ENCODE data around the gene MAPK11.

The MAPK11 gene

DNA sequence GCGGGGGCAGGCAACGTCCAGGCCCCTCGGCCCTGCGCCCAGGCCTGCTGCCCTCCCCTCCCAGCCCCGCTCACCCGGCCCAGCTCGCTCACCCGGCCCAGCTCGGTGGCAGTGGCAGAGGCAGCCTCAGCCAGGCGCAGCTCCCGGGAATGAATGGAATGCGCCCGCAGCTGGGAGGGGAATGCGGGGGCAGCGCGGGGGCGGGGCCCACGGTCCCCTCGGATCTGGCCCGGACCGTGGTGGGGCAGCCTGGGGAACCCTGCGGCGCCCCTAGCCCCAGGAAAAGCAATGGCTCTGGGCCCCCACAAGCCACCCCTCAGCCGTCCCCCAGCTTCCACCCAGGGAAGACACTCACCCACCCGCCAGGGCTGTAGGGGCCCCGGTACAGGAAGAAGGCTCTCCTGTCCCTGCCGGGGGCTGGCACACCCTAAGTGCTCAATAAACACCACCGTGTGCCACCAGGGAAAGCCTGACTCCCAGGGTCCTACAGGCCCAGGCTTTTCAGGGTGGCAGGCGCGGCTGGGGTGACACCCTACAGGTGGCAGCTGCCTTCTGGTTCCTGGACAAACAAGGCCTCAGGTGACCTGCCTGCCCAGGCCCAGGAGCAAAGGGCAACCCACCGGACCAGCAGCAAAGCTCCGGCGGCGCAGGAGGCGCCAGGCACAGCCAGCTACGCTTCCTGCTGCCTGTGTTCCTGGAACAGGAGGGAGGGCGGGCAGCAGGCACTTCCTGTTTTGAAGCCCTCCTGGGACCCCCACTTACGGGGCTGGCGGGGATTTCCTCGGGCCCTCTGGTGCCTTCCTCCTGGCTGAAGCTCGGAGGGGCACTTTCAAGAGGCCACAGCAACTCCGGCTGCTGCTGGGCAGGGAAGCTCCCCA, 23.5 kb upstream of the MAPK11 start:
- peak; percentile 93 for DNase-seq (ENCODE audit: low spot score)

DNA sequence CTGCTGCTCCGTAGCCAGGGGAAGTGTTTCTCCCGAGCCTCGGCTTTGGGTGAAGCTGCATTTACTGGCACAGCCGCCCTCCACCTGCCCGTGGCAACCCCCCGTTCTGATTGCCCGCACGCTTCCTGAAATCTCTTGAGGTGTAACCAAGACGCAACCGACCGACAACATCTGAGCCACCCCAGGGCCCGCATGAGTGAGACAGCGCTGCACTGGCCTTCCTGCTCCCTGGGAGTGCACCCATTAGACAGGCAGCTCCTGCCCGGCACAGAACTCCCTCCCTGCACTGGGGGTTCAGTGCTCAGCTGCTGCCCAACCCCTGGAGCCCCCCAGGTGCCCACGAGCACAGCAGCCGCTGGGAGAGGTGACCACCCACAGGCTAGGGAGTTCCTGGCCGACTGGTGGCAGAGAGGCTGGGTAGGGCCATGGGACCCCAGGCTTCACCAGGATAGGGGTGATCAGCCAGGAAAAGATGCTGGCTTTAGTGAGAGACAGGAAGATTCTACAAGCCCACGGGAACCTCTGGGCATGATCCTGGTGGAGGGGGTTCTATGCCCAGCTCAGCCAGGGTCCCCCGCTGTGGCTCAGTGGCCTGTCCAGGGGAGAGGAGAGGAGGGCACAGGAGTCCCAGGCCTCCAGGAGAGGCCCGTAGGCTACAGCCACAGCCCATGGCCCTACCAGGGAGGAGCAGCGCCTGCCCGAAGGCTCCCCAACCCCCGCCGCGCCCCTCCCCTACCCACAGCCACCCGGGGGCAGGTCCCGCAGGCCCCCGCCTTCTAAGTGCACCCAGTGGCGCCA, 22.7 kb upstream of the MAPK11 start:
- DNase-seq (ENCODE audit: low spot score): no peak

DNA sequence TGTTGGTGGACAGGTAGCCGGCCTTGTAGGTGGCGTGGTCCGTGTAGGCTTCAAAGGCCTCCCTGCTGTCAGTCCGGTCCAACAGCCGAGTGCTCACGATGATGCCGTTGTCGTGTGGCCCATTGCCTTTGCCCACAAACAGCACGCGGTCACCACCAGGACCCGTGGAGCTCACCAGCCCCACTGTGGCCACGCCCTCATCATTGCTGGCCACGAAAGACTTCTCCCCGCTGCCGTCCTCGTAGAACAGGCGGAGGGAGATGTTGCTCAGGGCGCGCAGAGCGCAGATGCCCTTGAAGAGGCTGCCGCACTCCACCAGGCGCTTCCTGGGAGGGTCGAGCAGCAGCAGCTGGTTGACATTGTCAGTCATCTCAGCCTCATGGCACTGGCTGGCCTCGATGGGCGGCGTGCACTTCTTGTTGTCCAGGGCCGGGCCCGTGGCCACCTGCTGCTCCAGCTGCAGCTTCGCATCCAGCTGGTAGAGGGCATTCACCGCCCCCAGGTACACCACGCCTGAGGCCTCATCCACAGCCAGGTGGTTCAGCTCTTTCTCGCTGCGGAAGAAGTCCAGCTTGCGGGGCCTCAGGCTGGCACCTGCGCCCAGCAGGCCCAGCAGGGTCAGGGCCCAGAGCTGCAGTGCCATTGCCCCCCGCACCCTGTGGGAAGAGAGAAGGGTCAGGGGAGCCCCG, 19.9 kb upstream of the MAPK11 start:
- DNase-seq (ENCODE audit: low spot score): no peak

DNA sequence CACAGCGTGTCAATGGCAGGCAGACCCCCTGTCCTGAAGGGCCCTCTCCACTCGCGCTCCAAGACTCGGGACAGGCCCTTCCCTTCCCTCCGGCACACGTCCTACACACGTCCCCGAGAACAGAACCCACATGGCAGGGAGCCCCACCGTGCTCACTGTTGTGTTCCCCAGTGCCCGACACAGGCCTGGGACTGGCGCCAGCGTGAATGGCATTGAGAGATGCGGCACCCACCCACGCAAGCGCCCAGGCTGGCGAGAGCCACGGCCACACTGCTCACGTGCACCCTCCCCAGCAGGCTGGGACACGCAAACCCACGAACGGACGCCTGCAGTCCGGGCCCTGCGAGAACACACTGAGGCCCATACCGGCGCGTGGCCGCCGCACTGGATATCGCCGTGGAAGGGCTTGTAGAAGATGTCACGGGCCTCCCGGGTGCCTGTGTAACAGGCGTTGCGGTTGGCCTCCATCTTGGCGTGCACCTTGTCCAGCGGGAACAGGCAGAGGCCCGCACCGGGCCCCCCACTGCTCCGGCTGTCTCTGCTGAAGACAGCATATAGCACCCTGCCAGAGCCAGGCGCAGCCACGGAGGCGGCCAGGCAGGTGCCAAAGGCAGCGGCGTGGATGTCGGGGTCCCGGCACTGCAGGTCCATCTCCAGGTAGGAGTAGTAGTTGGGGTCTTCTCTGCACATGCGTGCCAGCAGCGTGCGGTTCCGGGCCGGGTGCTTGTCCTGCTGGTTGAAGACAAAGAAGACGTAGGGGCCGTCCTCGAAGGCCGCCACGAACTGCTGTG, 19.2 kb upstream of the MAPK11 start:
- DNase-seq (ENCODE audit: low spot score): no peak

DNA sequence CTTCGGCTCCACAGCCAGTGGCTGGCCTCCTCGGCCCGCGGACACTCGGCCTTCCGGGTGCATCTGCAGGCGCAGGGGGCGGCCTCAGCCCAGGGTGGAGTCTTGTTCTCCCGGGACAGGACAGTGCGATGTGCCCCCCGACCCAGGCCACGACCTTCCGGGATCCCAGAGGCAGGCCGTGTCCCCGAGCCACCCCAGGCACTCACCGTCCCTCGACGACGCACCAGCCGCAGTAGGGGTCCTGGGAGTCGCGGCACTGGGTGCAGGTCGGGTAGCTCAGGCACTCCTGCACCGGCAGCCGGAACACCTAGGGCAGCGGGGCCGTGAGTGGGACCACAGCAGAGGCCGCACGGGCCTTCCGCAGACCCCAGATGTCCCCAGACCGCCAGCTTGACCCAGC, 17.6 kb upstream of the MAPK11 start:
- DNase-seq (ENCODE audit: low spot score): no peak

DNA sequence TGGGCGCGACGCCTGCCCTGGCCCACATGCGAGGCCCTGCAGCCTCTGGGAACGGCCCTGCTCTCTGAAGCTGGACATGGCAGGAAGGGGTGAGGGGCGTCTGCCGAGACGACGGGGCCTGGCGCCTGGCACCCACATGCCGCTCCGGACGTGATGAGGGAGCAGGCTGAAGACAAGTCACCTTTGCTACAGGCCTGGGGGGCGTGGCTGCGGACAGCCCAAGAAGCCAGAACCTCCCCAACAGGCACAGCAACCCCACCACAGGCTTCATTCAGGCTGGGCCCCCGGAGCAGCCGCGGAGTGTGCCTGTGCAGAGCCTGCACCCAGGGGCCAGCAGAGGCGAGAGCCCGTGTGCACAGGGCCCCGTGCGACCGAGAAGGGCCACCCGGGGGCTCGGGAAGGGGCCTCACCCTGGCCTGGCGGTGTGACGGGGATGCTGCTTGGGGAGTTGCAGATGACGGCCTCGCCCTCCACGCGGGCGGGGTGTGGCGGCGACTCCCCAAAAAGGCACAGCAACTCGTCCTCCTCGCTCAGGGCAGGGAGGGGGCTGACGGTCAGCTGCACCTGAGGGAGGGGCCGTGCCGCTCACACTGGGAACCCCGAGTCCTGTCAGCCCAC, 16.6 kb upstream of the MAPK11 start:
- DNase-seq (ENCODE audit: low spot score): no peak

DNA sequence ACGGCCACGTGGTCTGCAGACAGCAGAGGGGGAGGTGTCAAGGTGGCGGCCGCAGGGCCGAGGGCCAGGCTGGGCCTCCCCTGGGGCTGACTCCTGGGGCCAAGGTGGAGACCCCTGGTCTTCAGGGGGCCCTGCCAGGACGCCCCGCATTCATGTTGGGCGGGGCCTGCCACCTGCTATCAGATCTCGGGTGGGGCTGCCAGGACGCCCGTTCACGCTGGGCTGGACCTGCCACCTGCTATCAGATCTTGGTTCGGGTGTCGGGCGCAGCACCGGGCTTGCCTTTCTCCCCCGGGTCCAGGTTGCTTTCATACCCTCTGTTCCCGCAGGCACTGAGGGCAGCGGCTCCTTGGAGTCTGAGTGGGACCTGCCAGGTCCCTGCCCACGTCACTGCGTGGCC, 16.1 kb upstream of the MAPK11 start:
- DNase-seq (ENCODE audit: low spot score): no peak

DNA sequence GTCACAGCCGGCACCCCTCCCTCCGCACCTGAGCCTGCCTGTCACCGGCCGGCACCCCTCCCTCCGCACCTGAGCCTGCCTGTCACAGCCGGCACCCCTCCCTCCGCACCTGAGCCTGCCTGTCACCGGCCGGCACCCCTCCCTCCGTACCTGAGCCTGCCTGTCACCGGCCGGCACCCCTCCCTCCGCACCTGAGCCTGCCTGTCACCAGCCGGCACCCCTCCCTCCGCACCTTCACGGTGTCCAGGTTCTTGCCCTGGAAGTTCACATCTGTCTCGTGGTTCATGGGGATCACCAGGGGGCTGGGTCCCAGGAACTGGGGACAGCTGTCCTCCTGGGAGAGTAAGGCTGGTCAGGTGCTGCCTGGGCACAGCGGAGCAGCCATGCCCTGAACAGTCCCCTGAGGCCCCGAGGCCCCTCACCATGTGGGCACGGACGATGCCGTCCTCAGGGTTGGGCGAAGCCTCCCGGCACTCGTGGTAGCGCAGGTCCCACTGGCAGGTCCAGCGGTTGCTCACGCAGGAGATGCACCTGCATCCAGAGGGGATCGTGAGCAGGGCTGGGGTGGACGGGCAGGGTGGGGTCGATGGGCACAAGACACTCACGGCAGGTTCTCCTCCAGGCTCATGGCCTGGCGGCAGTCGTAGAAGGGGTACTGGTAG, 15.5 kb upstream of the MAPK11 start:
- no peak for DNase-seq (ENCODE audit: low spot score)

DNA sequence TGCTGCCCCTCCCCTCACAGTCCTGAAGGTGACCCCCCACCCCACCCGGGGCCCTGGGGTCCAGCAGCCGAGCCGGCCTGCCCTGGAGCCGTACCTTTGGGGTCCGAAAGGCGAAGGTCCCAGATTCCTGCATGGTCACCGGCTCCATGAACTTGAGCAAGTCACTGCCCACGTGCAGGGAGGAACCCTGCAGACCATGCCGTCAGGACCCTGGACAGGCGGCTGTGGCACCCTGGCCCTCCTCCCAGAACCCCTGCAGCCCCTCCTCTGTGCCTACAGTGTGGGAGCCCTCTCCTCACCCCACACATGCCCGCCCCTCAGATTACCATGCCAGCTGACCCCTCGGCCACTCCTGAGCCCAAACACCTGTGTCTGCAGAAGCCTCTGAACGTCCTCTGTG, 14.3 kb upstream of the MAPK11 start:
- DNase-seq (ENCODE audit: low spot score): no peak

DNA sequence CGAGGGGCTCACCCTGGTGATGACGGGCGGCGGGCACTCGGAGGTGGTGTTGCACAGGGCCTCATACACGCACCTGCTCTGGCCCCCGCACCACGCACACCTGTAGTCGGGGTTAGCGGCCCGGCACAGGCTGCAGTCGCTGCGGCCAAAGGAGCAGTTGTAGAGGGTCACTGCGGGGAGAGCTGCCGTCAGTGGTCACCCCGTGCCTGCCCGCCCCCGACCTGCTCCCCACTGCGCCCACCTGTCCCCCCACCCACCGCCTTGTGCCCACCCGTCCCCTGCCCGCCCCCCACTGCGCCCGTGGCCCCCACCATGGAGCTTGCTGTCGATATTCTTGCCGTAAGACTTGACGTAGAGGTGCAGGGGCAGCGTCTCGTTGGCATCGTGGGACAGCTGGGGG, 13.6 kb upstream of the MAPK11 start:
- no peak for DNase-seq (ENCODE audit: low spot score)

DNA sequence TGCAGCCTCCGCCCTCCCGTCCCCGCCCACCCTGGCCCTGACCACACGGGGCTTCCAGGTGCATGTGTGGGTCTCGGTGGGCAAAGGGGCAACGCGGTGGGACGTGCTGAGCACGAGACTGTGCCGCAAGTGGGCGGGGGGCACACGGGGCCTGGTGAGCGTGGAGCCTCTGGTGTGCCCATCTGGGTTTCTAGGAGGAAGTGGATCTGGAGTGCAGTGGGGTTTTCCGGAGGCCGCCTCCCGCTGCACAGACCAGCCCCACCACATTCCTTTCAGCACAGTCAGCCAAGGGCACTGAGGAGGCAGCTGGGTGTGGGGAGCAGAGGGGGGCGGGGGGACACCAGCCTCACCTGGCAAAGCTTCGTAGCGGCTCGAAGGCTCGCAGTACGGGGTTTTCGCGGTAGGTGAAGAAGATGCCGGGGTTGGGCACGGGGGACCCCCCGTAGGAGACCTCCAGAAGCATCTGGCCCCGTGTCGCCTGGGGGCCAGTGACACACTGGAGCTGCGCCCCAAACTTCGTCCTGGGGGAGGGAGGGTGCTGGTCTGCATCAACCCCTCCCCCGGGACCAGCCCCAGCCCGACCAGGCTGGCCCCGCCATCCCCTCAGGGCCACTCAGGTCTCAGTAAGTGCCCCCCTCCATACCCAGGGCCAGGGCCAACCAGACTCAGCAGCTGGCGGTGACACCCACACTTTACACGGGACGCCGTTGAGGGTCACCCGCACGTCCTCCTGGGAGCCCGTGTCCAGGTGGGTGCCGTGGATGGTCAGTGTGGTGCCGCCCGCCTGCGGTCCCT, 12.4 kb upstream of the MAPK11 start:
- peak; percentile 87 for DNase-seq (ENCODE audit: low spot score)

DNA sequence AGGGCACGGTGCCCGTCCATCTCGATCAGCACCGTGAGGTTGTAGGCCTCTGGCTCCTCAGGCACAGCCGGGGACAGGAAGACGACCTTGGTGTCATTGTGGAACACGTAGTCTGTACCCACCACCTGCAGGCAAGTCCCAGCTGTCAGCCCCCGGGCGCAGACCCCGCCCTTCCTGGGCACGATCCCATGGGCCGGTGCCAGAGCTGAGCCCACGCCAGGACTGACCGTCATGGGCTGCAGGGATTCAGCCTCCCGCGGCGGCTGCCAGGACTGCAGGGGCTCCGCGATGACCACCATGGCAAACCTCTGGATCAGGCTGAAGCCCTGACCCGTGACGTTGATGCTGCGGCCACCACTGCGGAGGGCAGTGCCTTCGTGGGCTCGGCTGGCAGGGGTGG, 11.8 kb upstream of the MAPK11 start:
- no peak for DNase-seq (ENCODE audit: low spot score)

DNA sequence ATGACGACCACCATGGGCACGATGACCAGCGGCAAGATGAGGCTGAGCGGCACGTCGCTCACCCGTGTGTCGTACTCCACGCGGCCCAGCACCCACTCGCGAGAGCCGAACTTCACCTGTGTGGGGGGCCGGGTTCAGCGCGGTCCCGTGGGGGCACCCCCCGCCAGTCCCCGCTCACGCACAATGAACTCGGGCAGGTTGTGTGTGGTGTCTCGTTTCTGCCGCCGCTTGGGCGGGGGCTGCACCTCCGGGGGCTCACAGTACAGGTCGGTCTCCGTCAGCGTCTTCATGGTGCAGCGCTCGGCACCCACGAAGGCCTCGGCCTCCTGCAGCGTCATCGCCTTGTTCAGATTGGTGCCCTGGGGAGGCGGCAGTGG, 11.2 kb upstream of the MAPK11 start:
- no peak for DNase-seq (ENCODE audit: low spot score)

DNA sequence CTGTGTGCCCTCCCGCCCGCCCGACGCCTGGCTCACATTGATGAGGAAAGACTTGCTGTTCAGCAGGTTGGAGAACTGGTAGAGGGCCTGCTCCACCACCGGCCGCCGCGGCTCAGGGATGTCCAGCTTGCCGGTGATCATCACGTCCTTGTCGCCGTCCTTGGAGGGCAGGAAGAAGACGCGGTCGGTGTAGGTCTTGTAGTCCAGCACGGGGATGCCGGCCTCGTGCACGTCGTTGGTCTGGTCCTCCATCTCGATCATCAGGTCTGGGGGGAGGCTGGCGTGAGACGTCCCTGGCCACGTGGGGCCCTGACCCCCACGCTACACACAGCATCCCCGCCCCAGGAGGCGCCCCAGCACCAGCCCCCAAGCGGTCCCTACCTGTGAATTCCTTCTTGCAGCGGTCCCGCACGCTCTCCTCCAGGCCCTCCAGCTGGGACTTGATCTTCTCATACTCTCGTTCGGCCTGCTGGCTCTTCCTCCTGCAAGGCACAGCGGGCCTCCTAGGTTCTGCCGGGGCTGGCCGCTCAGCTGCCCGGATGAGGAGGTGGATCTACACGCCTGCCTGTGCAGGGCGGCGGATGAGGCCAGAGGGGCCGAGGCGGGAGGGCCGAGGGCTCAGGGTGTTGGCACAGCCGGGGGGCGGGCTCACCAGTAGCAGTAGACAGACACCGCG, 10.7 kb upstream of the MAPK11 start:
- DNase-seq (ENCODE audit: low spot score): no peak

DNA sequence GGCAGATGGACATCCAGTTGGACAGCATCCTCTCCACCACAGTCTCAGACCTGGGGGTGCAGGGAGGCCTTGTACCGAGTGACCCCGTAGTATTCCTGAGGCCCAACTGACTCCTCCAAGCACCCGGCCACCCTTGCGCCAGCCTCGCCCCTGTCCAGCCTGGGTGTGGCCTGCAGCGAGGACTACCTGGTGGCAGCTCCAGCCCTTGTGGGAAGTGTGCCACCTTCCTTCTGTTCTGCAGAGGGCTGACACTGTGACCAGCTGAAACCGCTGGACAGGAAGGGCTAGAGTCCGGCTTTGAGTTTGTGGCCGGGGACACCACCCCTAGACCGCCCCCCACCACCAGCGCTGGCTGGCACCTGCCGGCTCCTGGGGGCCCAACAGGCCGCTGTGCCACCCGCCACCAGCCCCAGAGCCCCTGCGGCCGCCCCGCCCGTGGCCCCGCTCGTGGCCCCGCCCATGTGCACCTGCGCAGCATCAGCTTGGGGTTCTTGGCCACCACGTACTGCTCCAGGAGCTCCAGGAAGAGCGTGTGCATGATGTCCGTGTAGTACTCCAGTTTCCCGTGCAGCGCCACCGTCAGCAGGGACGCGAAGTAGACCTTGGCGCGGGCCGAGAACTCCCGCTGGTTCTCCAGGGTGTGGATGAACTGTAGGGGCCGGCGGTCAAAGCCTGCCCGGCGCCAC, 10.0 kb upstream of the MAPK11 start:
- no peak for DNase-seq (ENCODE audit: low spot score)

DNA sequence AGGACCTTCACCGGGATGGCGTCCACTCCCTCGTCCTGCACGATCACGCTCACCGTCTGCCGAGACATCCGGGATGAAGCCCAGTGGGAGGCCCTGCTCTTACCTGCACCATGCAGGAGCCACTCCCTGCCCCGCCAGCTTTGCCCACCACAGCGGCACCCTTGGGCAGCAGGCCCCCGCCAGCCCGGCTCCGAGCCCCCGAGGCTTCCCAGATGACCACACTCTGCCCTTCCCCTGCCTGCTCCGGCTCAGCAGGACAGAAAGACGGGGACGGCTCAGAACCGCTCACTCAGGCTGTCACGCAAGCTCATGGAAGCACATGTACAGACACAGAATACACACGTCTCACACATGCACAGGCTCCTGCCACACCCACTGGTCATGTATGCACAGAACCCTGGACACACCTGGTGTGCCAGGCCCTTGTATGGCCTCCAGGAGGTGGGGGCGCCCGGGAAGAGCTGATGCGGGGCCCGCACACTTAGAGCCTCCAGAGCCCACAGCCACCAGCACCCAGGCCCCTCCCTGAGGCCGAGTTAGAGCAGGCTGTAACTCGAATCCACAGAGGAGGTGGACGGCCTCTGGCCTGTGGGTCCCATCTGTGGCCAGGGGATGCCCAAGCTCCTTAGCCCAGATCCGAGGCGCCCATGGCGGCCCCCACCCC, 8.9 kb upstream of the MAPK11 start:
- DNase-seq (ENCODE audit: low spot score): no peak

DNA sequence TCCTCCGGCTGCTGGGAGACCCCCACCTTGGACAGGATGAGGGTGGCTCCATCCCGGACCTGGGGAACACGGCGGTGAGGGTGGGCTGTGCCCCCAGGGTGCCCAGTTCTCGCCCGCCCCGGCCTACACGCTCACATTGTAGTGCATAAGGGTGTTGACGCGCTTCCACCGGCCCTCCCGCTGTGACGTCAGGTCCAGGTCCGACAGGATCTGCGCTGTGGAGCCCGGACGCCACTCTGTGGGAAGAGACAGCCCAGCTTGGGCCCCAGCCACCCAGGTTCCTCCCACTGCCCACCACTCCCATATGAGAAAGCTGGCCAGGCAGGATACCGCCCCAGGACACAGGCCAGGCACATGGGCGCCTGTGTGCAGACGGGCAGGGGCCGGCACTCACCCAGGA, 8.3 kb upstream of the MAPK11 start:
- DNase-seq (ENCODE audit: low spot score): no peak

DNA sequence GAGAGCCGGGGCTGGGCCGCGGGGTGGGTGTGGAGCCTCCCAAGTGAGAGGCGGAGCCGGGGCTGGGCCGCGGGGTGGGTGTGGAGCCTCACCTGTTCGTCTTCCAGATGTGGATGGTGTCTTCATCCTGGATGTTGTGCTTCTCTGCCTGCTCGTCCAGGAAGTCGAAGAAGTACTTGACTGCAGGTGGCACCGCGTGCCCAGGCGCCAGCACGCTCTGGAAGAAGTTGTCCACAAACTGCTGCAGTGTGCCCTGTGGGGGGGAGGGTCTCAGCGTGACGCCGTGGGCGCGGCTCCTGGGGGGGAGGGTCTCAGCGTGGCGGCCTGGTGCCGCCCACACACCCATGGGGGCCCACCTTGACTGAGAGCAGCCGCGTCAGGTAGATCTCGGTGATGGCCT, 7.6 kb upstream of the MAPK11 start:
- DNase-seq (ENCODE audit: low spot score): no peak

Data from AG20443 (cell line).